ENCODE measurements around the gene DCAKD.

DCAKD gene

DNA sequence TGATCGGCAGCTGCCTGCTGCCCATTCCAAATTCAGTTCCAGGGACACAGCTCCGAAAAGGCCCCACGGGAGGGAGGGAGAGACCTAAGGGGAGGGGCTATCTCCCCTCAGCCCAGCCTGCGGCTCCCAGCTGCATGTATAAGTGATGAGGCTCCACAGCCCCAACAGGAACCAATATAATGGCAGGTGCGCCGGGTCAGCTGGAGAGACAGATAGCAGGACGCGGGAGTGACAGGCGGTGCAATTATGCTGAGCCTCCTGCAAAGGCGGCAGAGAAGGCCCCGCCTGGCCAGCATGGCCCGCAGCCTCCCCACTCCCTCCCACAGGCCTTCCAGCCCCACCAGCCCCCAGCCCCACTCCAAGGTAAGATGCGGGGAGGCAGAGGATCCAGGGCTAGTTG lies 75.2 kb downstream of the DCAKD start:
- DNase-seq (ENCODE audit: low spot score), result no peak
- no peak for FAIRE-seq
